ENCODE measurements around the gene SDR42E1.

DNA sequence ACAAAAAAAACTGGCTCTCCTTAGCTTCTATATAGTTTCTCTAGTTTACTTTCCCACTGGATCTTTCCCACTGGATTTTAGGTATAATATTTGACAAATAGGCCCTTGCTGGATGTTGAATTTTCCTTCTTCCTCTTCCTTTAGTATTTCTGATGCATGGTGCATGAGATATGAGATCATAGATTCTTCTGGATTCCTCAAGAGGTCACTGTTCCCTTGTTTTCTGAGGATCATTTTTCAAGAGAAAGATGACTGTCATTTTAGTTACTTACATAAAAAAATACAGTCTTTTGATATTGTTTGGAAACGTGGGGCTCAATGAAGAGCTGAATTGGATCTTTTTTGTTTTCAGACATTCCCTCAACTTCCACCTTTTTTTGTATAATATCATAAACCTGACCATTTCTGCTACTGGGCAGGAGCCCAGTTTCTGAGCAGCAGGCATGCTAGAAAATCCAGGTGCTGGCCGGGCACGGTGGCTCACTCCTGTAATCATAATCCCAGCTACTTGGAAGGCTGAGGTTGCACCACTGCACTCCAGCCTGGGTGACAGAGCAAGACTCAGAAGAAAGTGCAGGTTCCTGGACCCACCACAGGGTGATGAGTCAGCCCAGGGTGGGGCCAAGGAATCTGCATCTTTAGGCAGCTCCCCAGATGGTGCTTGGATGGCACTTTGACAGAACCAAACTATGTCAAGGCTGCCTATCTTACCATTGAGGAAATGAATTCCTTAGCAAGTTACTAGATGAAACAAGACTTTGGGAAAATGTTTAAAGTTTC, 70.3 kb downstream of the SDR42E1 start:
- no peak for TF ChIP-seq FOXK2 (IDR thresholded peaks at IDR 0.05)
- no peak for TF ChIP-seq MAZ (IDR thresholded peaks at IDR 0.05; ENCODE audit: borderline replicate concordance, low read depth, low read length)
- no peak for TF ChIP-seq MAZ (CRISPR knock-in tag; IDR thresholded peaks at IDR 0.05; ENCODE audit: low read depth)
- TF ChIP-seq POLR2AphosphoS5 (IDR thresholded peaks at IDR 0.05; ENCODE audit: low read depth, low read length), result no peak
